Liver (tissue), 3 donors: ENCODE data around the gene NEBL.

Source experiments
- ATF3 ChIP-seq: IDR thresholded peaks from 2 replicates; pipeline ENCODE4 v1.6.1; 2016; ENCODE audit warnings: antibody characterized with exemption
- CTCF ChIP-seq: fragments of 150-350 bp; IDR thresholded peaks from 2 replicates; pipeline ENCODE4 v1.5.1; 2017; ENCODE audit warnings: improper control_type of control experiment, low read depth, low read length; ENCODE audit not compliant: missing input control
- FOXA1 ChIP-seq: IDR thresholded peaks from 2 replicates; pipeline ENCODE4 v1.6.1; 2016; ENCODE audit warnings: antibody characterized with exemption
- GABPA ChIP-seq, 2 donors: IDR thresholded peaks in 1 of 2; conservative IDR thresholded peaks in 1 of 2; 2 replicates each; pipeline ENCODE4 v1.6.1; 2016; ENCODE audit warnings: antibody characterized with exemption in 2 of 2, mild to moderate bottlenecking in 1 of 2, moderate library complexity in 1 of 2
- NR2F2 ChIP-seq: IDR thresholded peaks from 2 replicates; pipeline ENCODE4 v1.6.1; 2016; ENCODE audit warnings: antibody characterized with exemption
- RAD21 ChIP-seq, 2 donors: IDR thresholded peaks; 2 replicates each; pipeline ENCODE4 v1.6.1; 2016; ENCODE audit warnings: antibody characterized with exemption in 2 of 2, mild to moderate bottlenecking in 2 of 2
- SP1 ChIP-seq: IDR thresholded peaks from 2 replicates; pipeline ENCODE4 v1.6.1; 2018; ENCODE audit warnings: antibody characterized with exemption, mild to moderate bottlenecking
- TAF1 ChIP-seq: conservative IDR thresholded peaks from 2 replicates; pipeline ENCODE4 v1.6.1; 2016; ENCODE audit warnings: antibody characterized with exemption, mild to moderate bottlenecking
- YY1 ChIP-seq: IDR thresholded peaks from 2 replicates; pipeline ENCODE4 v1.6.1; 2016; ENCODE audit warnings: antibody characterized with exemption, mild to moderate bottlenecking
- donor health status: healthy.
- donor health status: healthy.

GRCh38 chr10:20747782-20748181 is 149.3 kb downstream of the NEBL start:
- TF ChIP-seq CTCF (no peak), NR2F2 (no peak), GABPA (IDR thresholded peaks at IDR 0.05 in 1 of 2, conservative IDR thresholded peaks at IDR 0.05 in 1 of 2) (no peak), RAD21 (IDR thresholded peaks at IDR 0.05) (no peak), SP1 (no peak), TAF1 (no peak), FOXA1 (no peak), YY1 (no peak), ATF3 (no peak)
